PC-9 (cell line): Measurements from ENCODE around the gene TMEM92. TPM values are rescaled to one million over a fixed set of nuclear protein-coding genes. Genes with fewer than 3 reads are reported as not detected.

Experiments used
- Bru-seq: library from RNA; stranded (reverse); fragments of 400-500 nt; gene quantifications from one replicate; lab custom pipeline; 2021; lab: Mats Ljungman, UMichigan
- BruChase-seq, 2 experiments: library from RNA; stranded (reverse); fragments of 400-500 nt; gene quantifications; one replicate each; lab custom pipeline; 2021; lab: Mats Ljungman, UMichigan
- BruUV-seq: library from RNA; stranded (reverse); fragments of 400-500 nt; replicated peaks from 2 replicates; lab custom pipeline; 2021; lab: Mats Ljungman, UMichigan
- CTCF ChIA-PET: fragments of 300-600 bp; sonication (Branson Sonifier 250); formaldehyde crosslinking; loops from one replicate; lab custom pipeline; 2022; ENCODE audit warnings: antibody characterized with exemption; lab: Charles Lee
- POLR2A ChIA-PET: fragments of 300-600 bp; sonication (Branson Sonifier 250); formaldehyde crosslinking; loops from one replicate; lab custom pipeline; 2022; ENCODE audit warnings: antibody characterized with exemption; ENCODE audit not compliant: unreplicated experiment; lab: Charles Lee
- DNase-seq, 2 experiments: peaks; one replicate each; pipeline versions ENCODE4 v3.0.0 to v3.0.0-alpha.2; 2015 to 2022; ENCODE audit warnings: mixed read lengths in 1 of 2
- H2AFZ ChIP-seq: fragments of 200-600 bp; sonication (generic); 2 replicates; pipeline ENCODE4 v1.8.1; 2017; ENCODE audit warnings: antibody characterized with exemption
- H3F3A ChIP-seq: fragments of 200-600 bp; sonication (generic); 2 replicates; pipeline ENCODE4 v1.8.1; 2017; ENCODE audit warnings: antibody characterized with exemption, mild to moderate bottlenecking, low read depth; ENCODE audit not compliant: insufficient read depth
- H3K27ac ChIP-seq: fragments of 200-600 bp; sonication (generic); 2 replicates; pipeline ENCODE4 v1.6.1; 2016; ENCODE audit warnings: mixed run types
- H3K27me3 ChIP-seq: fragments of 200-600 bp; sonication (generic); 2 replicates; pipeline ENCODE4 v1.6.1; 2016; ENCODE audit warnings: low read depth, mixed run types; ENCODE audit not compliant: insufficient read depth
- H3K36me3 ChIP-seq: fragments of 200-600 bp; sonication (generic); 2 replicates; pipeline ENCODE4 v1.6.1; 2016; ENCODE audit warnings: low read depth, mixed run types
- H3K4me1 ChIP-seq: fragments of 200-600 bp; sonication (generic); replicated peaks from 2 replicates; pipeline ENCODE4 v1.6.1; 2016; ENCODE audit warnings: mixed run types; ENCODE audit not compliant: insufficient read depth
- H3K4me2 ChIP-seq: fragments of 200-600 bp; sonication (generic); 2 replicates; pipeline ENCODE4 v1.6.1; 2017; ENCODE audit warnings: mixed run types
- H3K4me3 ChIP-seq: fragments of 200-600 bp; sonication (generic); 2 replicates; pipeline ENCODE4 v1.6.1; 2016; ENCODE audit warnings: mixed run types
- H3K79me2 ChIP-seq: fragments of 200-600 bp; sonication (generic); 2 replicates; pipeline ENCODE4 v1.6.1; 2017; ENCODE audit warnings: low read depth, mixed run types
- H3K9me2 ChIP-seq: fragments of 200-600 bp; sonication (generic); 2 replicates; pipeline ENCODE4 v1.8.1; 2017; ENCODE audit warnings: mild to moderate bottlenecking; ENCODE audit not compliant: insufficient read depth
- H3K9me3 ChIP-seq: fragments of 200-600 bp; sonication (generic); 2 replicates; pipeline ENCODE4 v1.8.1; 2016; ENCODE audit warnings: low read depth; ENCODE audit not compliant: insufficient read depth
- H4K20me1 ChIP-seq: fragments of 200-600 bp; sonication (generic); 2 replicates; pipeline ENCODE4 v1.8.1; 2017; ENCODE audit not compliant: insufficient read depth
- CTCF ChIP-seq: fragments of 200-600 bp; sonication (generic); conservative IDR thresholded peaks from 2 replicates; pipeline ENCODE4 v1.6.1; 2017; ENCODE audit warnings: mixed run types, antibody characterized with exemption, mild to moderate bottlenecking, moderate library complexity
- EZH2 ChIP-seq: fragments of 200-600 bp; sonication (generic); IDR thresholded peaks from 2 replicates; pipeline ENCODE4 v1.8.0; 2017; ENCODE audit warnings: antibody characterized with exemption, low read depth
- intact Hi-C: fragments of 100-400 bp; cut with micrococcal nuclease; formaldehyde crosslinking; loops from one replicate; pipeline ENCODE4 v1.10.0; 2022; ENCODE audit not compliant: unreplicated experiment
- long read RNA-seq: library from polyadenylated mRNA; stranded (forward); transcript quantifications from one replicate; pipeline ENCODE4 v2.0.0, GENCODE V29; 2022
- total RNA-seq: library from RNA; stranded (reverse); gene quantifications from 2 replicates; pipeline ENCODE4 v1.2.3, GENCODE V29; 2021

Gene TMEM92
- total RNA-seq (12.9 and 16.6 TPM in 2 replicates), Bru-seq, nascent RNA (percentile 48 among the genes with signal in this experiment), BruChase-seq, experiment 1, labeled RNA remaining after a 2-hour chase (percentile 48 among the genes with signal in this experiment), BruChase-seq, experiment 2, labeled RNA remaining after a 6-hour chase (percentile 48 among the genes with signal in this experiment)
- long read RNA-seq, transcript TMEM92-202 (5 exons, 573 nt): major isoform, 23 of 31 reads
- long read RNA-seq, partial matches to known transcripts: 0 of 31 reads
- long read RNA-seq, other reads (novel, unspliced or antisense): 8 of 31 reads

GRCh38 chr17:50274142-50274896 lies at the start of gene TMEM92:
Gene TMEM92 (plus strand): TSS chr17:50274466. CDS start chr17:50274502, 36 bp downstream.
- ChIA-PET CTCF (interaction anchor here (0.6 to 1.4 kb wide), 9 partner anchors 8 to 182 kb away, joined by 3 to 21 read pairs (median 4); partner anchors contain the start of gene COL1A1), POLR2A (interaction anchor here (0.6 to 0.9 kb wide), 3 partner anchors 15 to 180 kb away, joined by 3 to 9 read pairs (median 7); no protein-coding TSS in a partner anchor)
- H3K27ac ChIP-seq: peak within 1 kb of the TSS; percentile 2; the same call in 1 of the 2 replicates
- H3K4me2 ChIP-seq: peak within 1 kb of the TSS; percentile 86
- TF ChIP-seq CTCF (no peak), EZH2 (no peak)
- BruUV-seq: TSS peak; percentile 71
- H3K4me1 ChIP-seq: peaks cover 61% of the 10 kb centered on the region
- H3K4me3 ChIP-seq: peak within 1 kb of the TSS; percentile 61
- H3F3A ChIP-seq: peaks cover 22% of the 10 kb centered on the region
- intact Hi-C loops: loop anchor here (2.0 to 10.0 kb wide), 2 partner anchors 16 to 200 kb away; partner anchors contain the start of gene RSAD1
- no peaks in the 10 kb centered on the region for H4K20me1 ChIP-seq
- H2AFZ ChIP-seq: peak within 1 kb of the TSS; percentile 71
- no peaks in the 10 kb centered on the region for H3K36me3 ChIP-seq
- no peaks in the 10 kb centered on the region for H3K9me2 ChIP-seq
- DNase-seq: peak; percentile 71 to 87
- H3K79me2 ChIP-seq: no peaks in the 10 kb centered on the region
- no peaks in the 10 kb centered on the region for H3K9me3 ChIP-seq
- H3K27me3 ChIP-seq: no peaks in the 10 kb centered on the region

GRCh38 chr17:50225701-50226240 lies 48.5 kb upstream of the TMEM92 start:
- Histone ChIP-seq H3F3A (no peaks in the 10 kb centered on the region), H3K4me1 (peaks cover 14% of the 10 kb centered on the region), H4K20me1 (no peaks in the 10 kb centered on the region), H3K36me3 (no peaks in the 10 kb centered on the region), H3K27ac (no peak overlapping the region), H3K27me3 (peaks cover 18% of the 10 kb centered on the region; the same call in 1 of the 2 replicates), H3K9me3 (peaks cover 8% of the 10 kb centered on the region; the same call in 1 of the 2 replicates), H3K79me2 (no peaks in the 10 kb centered on the region), H2AFZ (no peak overlapping the region), H3K4me2 (no peak overlapping the region), H3K9me2 (no peaks in the 10 kb centered on the region), H3K4me3 (no peak overlapping the region)
- no TSS peak for BruUV-seq
- POLR2A ChIA-PET: no interaction called here
- CTCF ChIA-PET: interaction anchor here (0.5 kb wide), 1 partner anchor 49 kb away, joined by 8 read pairs; no protein-coding TSS in a partner anchor
- DNase-seq: peak in 1 of 2 experiments; percentile 8
- intact Hi-C loops: no loop called here
- TF ChIP-seq EZH2 (no peak), CTCF (no peak)

- H3K4me3 ChIP-seq: no peak overlapping the region
- CTCF ChIA-PET: no interaction called here
- no peaks in the 10 kb centered on the region for H3F3A ChIP-seq
- H3K79me2 ChIP-seq: no peaks in the 10 kb centered on the region
- H2AFZ ChIP-seq: no peak overlapping the region
- peak in 1 of 2 experiments; percentile 12 for DNase-seq
- no peaks in the 10 kb centered on the region for H3K9me2 ChIP-seq
- no peak overlapping the region for H3K27ac ChIP-seq
- no peaks in the 10 kb centered on the region for H3K4me1 ChIP-seq
- H3K27me3 ChIP-seq: peaks cover 35% of the 10 kb centered on the region
- H3K4me2 ChIP-seq: no peak overlapping the region
- no peaks in the 10 kb centered on the region for H4K20me1 ChIP-seq
- TF ChIP-seq CTCF (no peak), EZH2 (no peak)
- intact Hi-C loops: no loop called here
- no peaks in the 10 kb centered on the region for H3K36me3 ChIP-seq
- no TSS peak for BruUV-seq
- H3K9me3 ChIP-seq: 0 out of 2 replicates have a peak, but pooled peaks cover 7% of the 10 kb centered on the region
- POLR2A ChIA-PET: no interaction called here
These were observed 39.7 kb upstream of the TMEM92 start for GRCh38 chr17:50234581-50234980.
